Activated naive CD8-positive, alpha-beta T cell treated with anti-CD3 and anti-CD28 coated beads, Interleukin-2, amount 50 U/mL, for 24 hours (primary cell): ENCODE data around the gene ZNF546.

Source experiments
- ATAC-seq: fragments of 150-1000 bp; cut with Tn5 transposase; one replicate; pipeline ENCODE4 v1.10.0; 2021
- DNase-seq: peaks from one replicate; pipeline ENCODE4 v3.0.0; 2021
- H3K27ac Mint-ChIP-seq: one replicate; pipeline ENCODE4 v1.8.0; 2021; ENCODE audit warnings: mild to moderate bottlenecking, mixed read lengths
- H3K27me3 Mint-ChIP-seq: one replicate; pipeline ENCODE4 v1.8.0; 2021; ENCODE audit warnings: mixed read lengths
- H3K36me3 Mint-ChIP-seq: one replicate; pipeline ENCODE4 v1.8.0; 2021; ENCODE audit warnings: low read depth, mixed read lengths
- H3K4me1 Mint-ChIP-seq: one replicate; pipeline ENCODE4 v1.8.0; 2021; ENCODE audit warnings: mixed read lengths
- H3K4me3 Mint-ChIP-seq: one replicate; pipeline ENCODE4 v1.8.0; 2021; ENCODE audit warnings: mild to moderate bottlenecking, moderate library complexity, mixed read lengths
- H3K9me3 Mint-ChIP-seq: one replicate; pipeline ENCODE4 v1.8.0; 2021; ENCODE audit warnings: mixed read lengths

Gene ZNF546

DNA sequence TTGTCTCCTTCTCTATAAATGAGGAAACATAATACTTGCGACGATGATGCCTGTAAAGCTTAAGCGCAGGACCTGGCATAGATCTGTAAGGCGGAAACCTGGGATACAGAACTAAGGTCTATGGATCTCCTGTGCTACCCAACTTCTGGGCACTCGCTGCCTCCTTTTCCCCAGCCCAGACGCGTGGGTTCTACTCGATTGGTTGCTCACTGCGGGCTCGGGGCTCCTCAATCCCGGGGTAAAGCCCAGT, 26.5 kb upstream of the ZNF546 start:
- H3K9me3 Mint-ChIP-seq, result no peaks in the 10 kb centered on the region
- peak overlapping the region; percentile 95 for H3K4me3 Mint-ChIP-seq
- peaks cover 46% of the 10 kb centered on the region for H3K4me1 Mint-ChIP-seq
- no peaks in the 10 kb centered on the region for H3K27me3 Mint-ChIP-seq
- peaks cover 44% of the 10 kb centered on the region for H3K36me3 Mint-ChIP-seq
- no peak for DNase-seq
- ATAC-seq, result peak; percentile 29
- H3K27ac Mint-ChIP-seq, result peak overlapping the region; percentile 97

DNA sequence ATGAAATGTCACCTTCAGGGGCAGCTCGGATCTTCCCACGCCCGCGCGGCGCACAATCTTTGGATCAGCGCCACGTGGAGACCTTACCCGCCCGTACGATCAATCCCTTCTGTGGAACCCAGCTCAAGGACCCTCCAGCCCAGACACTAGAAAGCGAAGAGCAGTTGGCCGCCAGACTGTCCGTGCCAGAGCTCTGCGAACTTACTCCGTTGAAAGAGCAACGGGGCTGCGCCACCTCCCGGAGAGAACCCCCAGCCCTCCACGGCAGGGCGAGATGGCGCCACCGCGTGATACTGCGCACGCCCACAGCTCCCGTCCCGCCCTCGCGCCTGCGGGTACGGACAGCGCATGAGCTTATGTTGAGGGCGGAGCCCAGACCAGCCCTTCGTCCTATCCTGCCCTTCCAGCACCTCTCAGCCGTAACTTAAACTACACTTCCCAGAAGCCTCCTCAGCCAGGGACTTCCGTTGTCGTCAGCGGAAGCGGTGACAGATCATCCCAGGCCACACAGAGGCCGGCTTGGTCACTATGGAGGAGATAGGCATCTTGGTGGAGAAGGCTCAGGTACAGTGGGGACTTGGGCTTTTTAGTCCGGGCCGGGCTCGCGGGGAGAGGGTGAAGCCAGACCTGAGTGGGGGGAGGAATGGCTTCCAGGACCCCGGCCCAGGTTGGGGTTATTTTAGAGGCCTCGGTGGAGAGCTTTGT, 26.0 kb upstream of the ZNF546 start, which contains the start of gene PSMC4:
Gene PSMC4, plus strand, starts transcription at position 491 of the 705 bp plus-strand sequence. Its CDS starts 38 bp downstream, at position 529.
- peaks cover 47% of the 10 kb centered on the region for H3K4me1 Mint-ChIP-seq

DNA sequence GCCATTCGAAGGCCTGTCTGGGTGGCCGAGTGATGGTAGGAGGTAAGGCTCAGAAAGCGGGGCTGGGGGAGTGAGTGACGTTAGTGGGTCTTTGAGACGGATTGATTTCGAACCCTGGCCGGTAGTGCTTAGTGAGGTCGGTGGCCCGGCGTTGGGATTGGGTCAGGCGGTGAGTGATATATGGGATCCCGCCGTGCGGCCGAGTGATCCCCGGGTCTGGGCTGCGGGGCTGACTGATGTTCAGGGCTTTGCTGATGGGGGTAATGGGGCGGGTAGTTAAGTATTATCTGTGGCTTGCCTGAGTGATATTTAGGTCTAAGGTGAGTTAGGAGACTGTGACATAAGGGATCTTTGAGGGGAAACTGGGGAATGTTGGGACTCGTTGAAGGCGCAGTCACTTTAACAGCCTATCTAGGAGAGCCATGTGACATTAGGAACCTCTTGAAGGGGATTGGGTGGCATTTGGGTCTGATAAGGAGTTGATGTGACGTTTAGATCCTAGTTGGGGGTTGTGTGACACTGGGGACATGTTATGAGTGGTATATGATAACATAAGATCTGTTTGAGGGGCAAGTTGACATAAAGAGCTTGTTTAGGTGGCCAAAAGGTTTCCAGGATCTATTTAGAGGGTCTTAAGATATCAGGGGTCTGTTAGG, 25.4 kb upstream of the ZNF546 start:
- peaks cover 47% of the 10 kb centered on the region for H3K4me1 Mint-ChIP-seq
- H3K27ac Mint-ChIP-seq, result peak overlapping the region; percentile 97
- ATAC-seq, result no peak
- peaks cover 49% of the 10 kb centered on the region for H3K36me3 Mint-ChIP-seq
- DNase-seq, result no peak
- no peaks in the 10 kb centered on the region for H3K9me3 Mint-ChIP-seq
- no peaks in the 10 kb centered on the region for H3K27me3 Mint-ChIP-seq
- peak overlapping the region; percentile 95 for H3K4me3 Mint-ChIP-seq

More for the DNA sequence above, 26.0 kb upstream of the ZNF546 start, which contains the start of gene PSMC4:
- Mint-ChIP-seq H3K9me3 (no peaks in the 10 kb centered on the region), H3K36me3 (peaks cover 49% of the 10 kb centered on the region), H3K4me3 (peak within 1 kb of the TSS; percentile 95), H3K27ac (peak within 1 kb of the TSS; percentile 97), H3K27me3 (no peaks in the 10 kb centered on the region)
- DNase-seq, result peak; percentile 98
- peak; percentile 98 for ATAC-seq

DNA sequence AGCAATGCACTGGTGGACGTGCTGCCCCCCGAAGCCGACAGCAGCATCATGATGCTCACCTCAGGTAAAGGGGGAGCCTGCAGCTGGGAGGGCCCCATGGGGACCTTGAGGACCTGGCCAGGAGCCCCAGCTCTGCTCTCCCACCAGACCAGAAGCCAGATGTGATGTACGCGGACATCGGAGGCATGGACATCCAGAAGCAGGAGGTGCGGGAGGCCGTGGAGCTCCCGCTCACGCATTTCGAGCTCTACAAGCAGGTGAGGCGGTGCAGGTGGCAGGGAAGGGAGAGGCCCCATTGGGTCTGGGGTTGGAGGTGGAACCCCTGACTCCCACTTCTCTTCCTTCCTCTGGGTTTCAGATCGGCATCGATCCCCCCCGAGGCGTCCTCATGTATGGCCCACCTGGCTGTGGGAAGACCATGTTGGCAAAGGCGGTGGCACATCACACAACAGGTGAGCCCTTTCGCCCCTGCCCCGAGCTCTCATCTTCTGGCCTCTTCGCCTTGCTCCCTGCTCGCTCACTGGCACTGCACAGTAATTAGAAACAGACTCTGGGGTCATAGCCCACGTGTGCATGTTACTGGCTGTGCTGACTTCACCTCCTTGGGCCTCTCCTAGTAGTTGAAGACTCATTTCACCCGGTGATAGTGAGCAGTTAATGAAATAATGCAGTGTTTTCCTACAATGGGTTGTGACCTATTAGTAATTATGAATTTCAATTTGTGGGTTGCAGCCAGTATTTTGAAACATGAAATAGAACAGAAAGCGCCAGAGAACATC, 22.3 kb upstream of the ZNF546 start:
- peaks cover 69% of the 10 kb centered on the region for H3K36me3 Mint-ChIP-seq

DNA sequence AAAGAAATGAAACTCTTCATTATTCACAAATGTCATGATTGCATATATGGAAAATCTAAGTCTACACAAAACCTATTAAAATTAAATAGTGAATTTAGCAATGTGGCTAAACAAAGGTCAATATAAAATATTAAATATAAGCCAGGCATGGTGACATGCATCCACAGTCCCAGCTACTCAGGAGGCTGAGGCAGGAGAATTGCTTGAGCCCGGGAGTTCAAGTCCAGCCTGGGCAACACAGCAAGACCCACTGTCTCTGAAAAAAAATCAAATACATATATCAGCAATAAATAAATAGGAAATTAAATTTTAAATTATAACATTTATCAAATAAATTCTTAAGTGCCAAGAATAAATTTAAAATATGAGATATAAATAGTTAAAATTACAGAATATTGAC, 14.0 kb upstream of the ZNF546 start:
- no peak for DNase-seq
- Mint-ChIP-seq H3K4me1 (peaks cover 3% of the 10 kb centered on the region), H3K9me3 (peaks cover 32% of the 10 kb centered on the region), H3K4me3 (no peak overlapping the region), H3K36me3 (peaks cover 80% of the 10 kb centered on the region), H3K27ac (no peak overlapping the region), H3K27me3 (no peaks in the 10 kb centered on the region)
- ATAC-seq, result no peak

More for the DNA sequence above, 22.3 kb upstream of the ZNF546 start:
- Mint-ChIP-seq H3K4me1 (peaks cover 31% of the 10 kb centered on the region), H3K27ac (no peak overlapping the region), H3K4me3 (peak overlapping the region; percentile 3), H3K9me3 (no peaks in the 10 kb centered on the region), H3K27me3 (no peaks in the 10 kb centered on the region)
- ATAC-seq (no peak), DNase-seq (no peak)

DNA sequence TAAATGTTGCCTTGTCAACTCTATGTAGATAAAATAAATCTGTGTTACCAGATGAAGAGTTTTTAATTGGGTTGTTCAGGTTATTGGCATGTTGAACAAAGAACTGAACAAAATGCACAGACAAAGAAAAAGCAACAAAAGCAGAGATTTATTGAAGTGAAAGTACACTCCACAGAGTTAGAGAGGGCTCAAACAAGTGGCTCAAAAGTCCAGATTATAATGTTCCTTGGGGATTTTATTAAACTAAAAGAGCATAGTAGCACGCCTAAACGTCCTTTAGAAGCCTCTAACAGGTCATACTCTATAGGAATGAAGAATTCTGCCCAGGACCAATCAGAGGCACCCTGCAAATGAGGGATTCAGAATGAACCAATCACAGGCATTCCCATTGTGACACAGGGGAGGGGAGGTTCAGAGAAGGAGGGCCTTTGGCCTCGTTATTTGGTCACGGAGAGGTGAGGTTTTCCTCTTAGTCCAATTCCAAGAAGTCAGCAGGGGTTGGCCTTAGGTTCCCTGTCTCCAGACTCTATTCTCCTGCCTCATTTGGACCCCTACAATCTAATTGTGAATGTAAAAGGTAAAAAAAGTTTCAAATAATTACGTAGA, 13.1 kb upstream of the ZNF546 start:
- Mint-ChIP-seq H3K27me3 (no peaks in the 10 kb centered on the region), H3K9me3 (peaks cover 33% of the 10 kb centered on the region), H3K27ac (no peak overlapping the region), H3K4me1 (peaks cover 3% of the 10 kb centered on the region), H3K36me3 (peaks cover 71% of the 10 kb centered on the region), H3K4me3 (no peak overlapping the region)
- DNase-seq (no peak), ATAC-seq (no peak)

DNA sequence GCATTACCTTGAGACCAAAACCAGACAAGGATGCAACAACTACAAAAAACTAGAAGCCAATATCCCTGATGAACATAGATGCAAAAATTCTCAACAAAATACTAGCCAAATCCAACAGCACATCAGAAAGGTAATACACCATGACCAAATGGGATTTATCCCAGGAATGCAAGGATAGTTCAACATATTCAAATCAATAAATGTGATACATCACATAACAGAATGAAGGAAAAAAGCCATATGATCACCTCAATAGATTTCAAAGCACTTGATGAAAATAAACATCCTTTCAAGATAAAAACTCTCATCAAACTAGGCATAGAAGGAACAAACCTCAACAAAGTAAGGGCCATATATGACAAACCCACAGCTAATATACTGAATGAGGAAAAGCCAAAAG, 10.2 kb upstream of the ZNF546 start:
- no peak overlapping the region for H3K4me3 Mint-ChIP-seq
- peaks cover 50% of the 10 kb centered on the region for H3K36me3 Mint-ChIP-seq
- H3K4me1 Mint-ChIP-seq, result peaks cover 17% of the 10 kb centered on the region

DNA sequence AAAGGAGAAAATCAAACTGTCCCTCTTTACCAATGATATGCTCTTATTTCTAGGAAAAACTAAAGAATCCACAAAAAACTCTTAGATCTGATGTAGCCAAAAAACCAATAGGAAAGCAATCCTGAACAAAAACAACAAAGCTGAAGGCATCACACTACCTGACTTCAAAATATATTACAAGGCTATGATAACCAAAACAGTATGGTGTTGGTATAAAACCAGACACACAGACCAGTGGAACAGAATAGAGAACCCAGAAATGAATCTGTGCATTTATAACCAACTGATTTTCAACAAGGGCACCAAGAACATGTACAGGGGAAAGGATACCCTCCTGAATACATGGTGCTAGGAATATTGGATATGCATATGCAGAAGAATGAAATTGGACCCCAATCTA, 9.7 kb upstream of the ZNF546 start:
- Mint-ChIP-seq H3K9me3 (peaks cover 33% of the 10 kb centered on the region), H3K36me3 (peaks cover 47% of the 10 kb centered on the region), H3K27ac (no peak overlapping the region), H3K27me3 (no peaks in the 10 kb centered on the region), H3K4me1 (peaks cover 19% of the 10 kb centered on the region), H3K4me3 (no peak overlapping the region)
- DNase-seq, result no peak
- ATAC-seq, result no peak

More for the DNA sequence above, 10.2 kb upstream of the ZNF546 start:
- Mint-ChIP-seq H3K27ac (no peak overlapping the region), H3K9me3 (peaks cover 33% of the 10 kb centered on the region), H3K27me3 (no peaks in the 10 kb centered on the region)
- DNase-seq (no peak), ATAC-seq (no peak)

DNA sequence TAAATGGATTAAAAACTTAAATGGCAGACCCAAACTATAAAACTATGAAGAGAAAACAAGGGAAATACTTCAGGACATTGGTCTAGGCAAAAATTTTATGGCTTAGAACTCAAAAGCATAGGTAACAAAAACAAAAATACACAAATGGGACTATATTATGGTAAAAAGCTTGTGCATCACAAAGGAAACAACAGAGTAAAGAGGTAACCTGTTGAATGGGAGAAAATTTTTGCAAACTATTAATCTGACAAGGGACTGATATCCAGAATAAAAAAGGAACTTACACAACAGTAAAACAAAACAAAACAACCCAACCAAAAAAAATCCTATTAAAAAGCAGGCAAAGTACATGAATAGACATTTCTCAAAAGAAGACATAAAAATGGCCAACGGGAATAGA, 9.3 kb upstream of the ZNF546 start:
- DNase-seq, result no peak
- H3K36me3 Mint-ChIP-seq, result peaks cover 43% of the 10 kb centered on the region
- H3K4me3 Mint-ChIP-seq, result no peak overlapping the region
- ATAC-seq, result no peak
- H3K4me1 Mint-ChIP-seq, result peaks cover 21% of the 10 kb centered on the region
- H3K9me3 Mint-ChIP-seq, result peaks cover 33% of the 10 kb centered on the region
- H3K27me3 Mint-ChIP-seq, result no peaks in the 10 kb centered on the region
- no peak overlapping the region for H3K27ac Mint-ChIP-seq

DNA sequence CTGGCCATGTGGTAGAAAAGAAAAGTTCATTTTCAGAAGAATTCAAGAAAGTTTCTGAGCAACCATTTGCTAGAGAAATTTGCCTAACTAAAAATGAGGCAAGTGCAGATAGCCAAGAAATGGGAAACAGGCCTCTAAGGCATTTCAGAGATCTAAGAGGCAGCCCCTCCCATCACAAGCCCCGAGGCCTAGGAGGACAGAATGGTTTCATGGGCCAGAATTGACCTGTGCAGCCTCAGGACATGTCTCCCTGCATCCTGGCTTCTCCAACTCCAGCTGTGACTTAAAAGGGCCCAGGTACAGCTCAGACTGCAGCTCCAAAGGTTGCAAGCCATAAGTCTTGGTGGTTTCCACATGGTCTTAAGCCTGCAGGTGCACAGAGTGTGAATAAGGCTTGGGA, 3.3 kb upstream of the ZNF546 start:
- H3K4me1 Mint-ChIP-seq, result peaks cover 56% of the 10 kb centered on the region
- DNase-seq, result no peak

DNA sequence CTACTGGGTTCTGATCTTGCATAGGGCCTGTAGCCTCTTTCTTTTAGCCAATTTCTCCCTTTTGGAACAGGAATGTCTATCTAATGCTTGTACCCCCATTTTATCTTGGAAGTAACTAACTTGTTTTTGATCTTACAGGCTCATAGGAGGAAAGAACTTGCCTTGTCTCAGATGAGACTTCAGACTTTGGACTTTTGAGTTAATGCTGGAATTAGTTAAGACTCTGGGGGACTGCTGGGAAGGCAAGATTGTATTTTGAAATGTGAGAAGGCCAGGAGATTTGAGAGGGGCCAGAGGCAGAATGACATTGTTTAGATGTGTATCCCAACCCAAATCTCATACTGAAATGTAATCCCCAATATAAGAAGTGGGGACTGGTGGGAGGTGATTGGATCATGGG, 2.5 kb upstream of the ZNF546 start:
- no peak for DNase-seq
- peaks cover 39% of the 10 kb centered on the region for H3K36me3 Mint-ChIP-seq

More for the DNA sequence above, 3.3 kb upstream of the ZNF546 start:
- no peak for ATAC-seq
- no peak overlapping the region for H3K27ac Mint-ChIP-seq
- peaks cover 18% of the 10 kb centered on the region for H3K9me3 Mint-ChIP-seq
- H3K36me3 Mint-ChIP-seq, result peaks cover 41% of the 10 kb centered on the region
- no peak overlapping the region for H3K4me3 Mint-ChIP-seq
- H3K27me3 Mint-ChIP-seq, result no peaks in the 10 kb centered on the region

DNA sequence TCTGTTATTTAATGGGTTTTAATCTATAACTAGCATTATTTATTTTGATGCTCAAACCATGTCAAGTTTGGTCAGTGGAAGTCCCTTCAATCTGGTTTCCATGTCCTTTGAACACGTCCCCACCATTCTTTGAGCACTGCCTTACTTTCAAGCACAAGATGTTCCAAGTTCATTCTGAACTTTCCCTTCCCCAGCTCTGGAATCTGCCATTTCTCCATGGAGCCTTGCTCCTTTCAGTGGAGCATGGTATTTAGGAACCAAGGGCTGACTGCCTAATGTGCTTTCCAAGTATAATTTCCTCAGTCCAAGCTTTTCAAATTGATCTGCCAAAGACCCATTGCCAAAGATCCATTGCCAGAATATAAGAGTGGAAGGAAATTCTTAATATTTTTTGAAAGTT, 1.1 kb upstream of the ZNF546 start:
- Mint-ChIP-seq H3K4me3 (peak overlapping the region; percentile 95), H3K4me1 (peaks cover 49% of the 10 kb centered on the region), H3K9me3 (peaks cover 18% of the 10 kb centered on the region), H3K27me3 (no peaks in the 10 kb centered on the region), H3K36me3 (peaks cover 34% of the 10 kb centered on the region), H3K27ac (peak overlapping the region; percentile 93)
- ATAC-seq, result no peak
- DNase-seq, result no peak

More for the DNA sequence above, 2.5 kb upstream of the ZNF546 start:
- H3K4me1 Mint-ChIP-seq, result peaks cover 56% of the 10 kb centered on the region
- H3K9me3 Mint-ChIP-seq, result peaks cover 18% of the 10 kb centered on the region
- no peak overlapping the region for H3K27ac Mint-ChIP-seq
- no peaks in the 10 kb centered on the region for H3K27me3 Mint-ChIP-seq
- H3K4me3 Mint-ChIP-seq, result no peak overlapping the region
- no peak for ATAC-seq

DNA sequence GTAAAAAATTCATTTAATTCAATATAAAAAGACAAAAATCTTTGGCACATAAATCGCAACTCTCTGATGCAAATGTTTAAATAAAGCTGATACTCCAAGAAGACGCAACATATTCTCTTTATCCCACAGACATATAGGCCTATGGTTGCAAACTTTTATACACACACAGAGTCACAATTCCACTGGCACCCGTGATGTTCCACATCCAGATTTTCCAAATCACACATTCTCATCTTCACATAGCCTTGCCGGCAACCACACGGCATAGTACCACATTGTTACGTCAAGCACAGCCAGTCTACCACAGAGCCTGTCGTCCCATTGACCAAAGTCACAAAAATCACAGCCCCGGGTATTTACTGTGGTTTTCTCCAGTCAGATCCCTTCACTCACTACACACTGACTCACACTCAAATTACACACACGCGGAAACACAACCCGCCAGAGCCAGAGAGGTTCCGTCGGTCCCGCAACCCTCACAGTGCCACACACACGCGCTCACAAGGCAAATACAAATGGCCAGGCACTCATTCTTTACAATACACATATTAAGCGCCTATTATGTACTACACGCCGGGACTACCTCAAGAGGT, 546 bp upstream of the ZNF546 start:
- no peaks in the 10 kb centered on the region for H3K27me3 Mint-ChIP-seq
- peaks cover 18% of the 10 kb centered on the region for H3K9me3 Mint-ChIP-seq
- peaks cover 34% of the 10 kb centered on the region for H3K36me3 Mint-ChIP-seq
- ATAC-seq (peak; percentile 37), DNase-seq (no peak)
- peak overlapping the region; percentile 95 for H3K4me3 Mint-ChIP-seq
- H3K27ac Mint-ChIP-seq, result peak overlapping the region; percentile 93
- peaks cover 45% of the 10 kb centered on the region for H3K4me1 Mint-ChIP-seq

DNA sequence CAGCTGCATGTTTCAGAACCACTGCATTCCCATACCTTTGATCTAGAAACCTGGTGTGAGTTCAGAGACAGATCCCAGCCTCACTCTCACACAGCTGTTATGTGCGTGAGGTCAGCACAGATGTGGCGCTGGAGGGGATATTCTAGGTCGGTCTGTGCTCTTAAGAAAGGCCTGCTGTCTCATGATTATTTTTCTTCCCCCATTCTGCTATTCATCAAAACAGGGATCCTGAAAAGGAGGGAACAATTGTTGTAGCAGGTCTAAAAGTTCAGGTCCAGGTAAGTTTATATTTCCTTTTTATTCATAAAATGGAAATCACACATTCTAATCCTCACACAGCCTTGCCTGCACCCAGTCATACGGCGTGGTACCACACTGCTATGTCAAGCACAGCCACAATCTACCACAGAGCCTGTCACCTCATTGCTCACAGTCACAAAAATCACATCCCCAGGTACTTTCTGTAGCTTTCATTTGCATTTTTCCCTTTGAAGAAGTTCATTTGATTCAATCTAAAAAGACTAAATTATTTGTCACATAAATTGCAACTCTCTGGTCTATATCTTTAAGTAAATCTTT, 867 bp downstream of the ZNF546 start:
- Mint-ChIP-seq H3K36me3 (peaks cover 34% of the 10 kb centered on the region), H3K27ac (peak overlapping the region; percentile 93), H3K4me3 (peak overlapping the region; percentile 95), H3K9me3 (peaks cover 18% of the 10 kb centered on the region), H3K27me3 (no peaks in the 10 kb centered on the region), H3K4me1 (peaks cover 37% of the 10 kb centered on the region)
- DNase-seq (peak; percentile 38), ATAC-seq (peak; percentile 50)
